Body of pancreas (tissue), 4 donors: ENCODE measurements around the gene PEX11A.

Source experiments
- CTCF ChIP-seq, 7 experiments: fragments of 450-650 bp in 4 of 7; fragments of 200-600 bp in 3 of 7; sonication (generic) in 3 of 7; IDR thresholded peaks; one replicate each; pipeline ENCODE4 v1.5.1; 2016 to 2019; ENCODE audit warnings: antibody characterized with exemption in 7 of 7
- POLR2A ChIP-seq, 3 donors: fragments of 450-650 bp; IDR thresholded peaks; one replicate each; pipeline ENCODE4 v1.6.1; 2016; ENCODE audit warnings: antibody characterized with exemption in 3 of 3, mild to moderate bottlenecking in 2 of 3

DNA sequence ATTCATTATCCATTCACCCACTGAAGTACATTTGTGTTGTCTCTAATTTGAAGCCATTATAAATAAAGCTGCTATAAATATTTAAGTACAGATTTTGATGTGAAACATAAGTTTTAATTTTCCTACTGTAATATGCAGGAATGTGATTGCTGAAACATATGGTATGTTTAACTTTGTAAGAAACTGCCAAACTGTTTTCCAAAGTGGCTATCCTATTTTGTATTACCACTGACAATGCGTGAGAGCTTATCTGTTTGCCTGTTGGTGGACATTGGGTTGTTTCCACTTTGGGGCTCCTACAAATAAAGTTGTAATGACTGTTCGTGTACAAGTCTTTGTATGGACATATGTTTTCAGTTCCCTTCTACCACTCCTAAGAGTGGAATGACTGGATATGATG, 2.5 kb upstream of the PEX11A start:
- TF ChIP-seq CTCF (IDR thresholded peaks at IDR 0.05) (no peak), POLR2A (IDR thresholded peaks at IDR 0.05) (no peak)
